LNCAP (cell line): ENCODE measurements around the gene UGT2B15.

ENCODE experiments used
- CTCF ChIP-seq: fragments of 450-650 bp; IDR thresholded peaks from 2 replicates; pipeline ENCODE4 v1.5.1; 2017; ENCODE audit warnings: mild to moderate bottlenecking

UGT2B15 gene

GRCh38 chr4:68597482-68597881, 73.0 kb downstream of the UGT2B15 start:
- no peak for TF ChIP-seq CTCF
